Gastrocnemius medialis (tissue), 4 donors: ENCODE results near the gene KCNQ4. TPM values are rescaled to one million over a fixed set of nuclear protein-coding genes. Genes with fewer than 3 reads are reported as not detected.

Experiments
- ATAC-seq, 2 donors: fragments of 150-250 bp; one replicate each; pipeline ENCODE4 v1.9.1; 2016
- DNase-seq, 2 donors: peaks; one replicate each; pipeline ENCODE4 v3.0.0-alpha.2; 2019
- H3K27ac ChIP-seq, 4 donors: fragments of 200-600 bp; sonication (generic); 1 replicate in 1 of 4; 2 replicates in 3 of 4; pipeline ENCODE4 v1.5.1; 2016 to 2018; ENCODE audit warnings: mild to moderate bottlenecking in 2 of 4, moderate library complexity in 1 of 4
- H3K27me3 ChIP-seq, 3 donors: fragments of 200-600 bp; sonication (generic) in 2 of 3; 1 replicate in 1 of 3; 2 replicates in 2 of 3; pipeline versions ENCODE4 v1.5.1 to v1.6.0; 2016 to 2019; ENCODE audit warnings: mild to moderate bottlenecking in 1 of 3, moderate library complexity in 1 of 3
- H3K36me3 ChIP-seq, 2 donors: fragments of 200-600 bp; sonication (generic) in 1 of 2; one replicate each; pipeline ENCODE4 v1.5.1; 2017 to 2018
- H3K4me1 ChIP-seq, 2 donors: fragments of 200-600 bp; sonication (generic) in 1 of 2; one replicate each; pipeline ENCODE4 v1.5.1; 2016 to 2017; ENCODE audit warnings: mild to moderate bottlenecking in 2 of 2
- H3K4me3 ChIP-seq, 4 donors: fragments of 200-600 bp; sonication (generic) in 3 of 4; 1 replicate in 1 of 4; 2 replicates in 3 of 4; pipeline ENCODE4 v1.5.1; 2016 to 2019; ENCODE audit warnings: mild to moderate bottlenecking in 2 of 4
- H3K9me3 ChIP-seq, 3 donors: fragments of 200-600 bp; sonication (generic) in 2 of 3; 1 replicate in 1 of 3; 2 replicates in 2 of 3; pipeline ENCODE4 v1.5.1; 2016 to 2019
- CTCF ChIP-seq, 5 experiments: fragments of 450-650 bp in 3 of 5; fragments of 200-600 bp in 2 of 5; sonication (generic) in 2 of 5; IDR thresholded peaks in 4 of 5; conservative IDR thresholded peaks in 1 of 5; 1 replicate in 4 of 5; 2 replicates in 1 of 5; pipeline ENCODE4 v1.5.1; 2016 to 2019; ENCODE audit warnings: antibody characterized with exemption in 5 of 5, mild to moderate bottlenecking in 3 of 5, moderate library complexity in 3 of 5
- POLR2A ChIP-seq, 2 donors: fragments of 450-650 bp; IDR thresholded peaks; one replicate each; pipeline ENCODE4 v1.6.1; 2017; ENCODE audit warnings: antibody characterized with exemption in 2 of 2, mild to moderate bottlenecking in 2 of 2, moderate library complexity in 2 of 2
- in situ Hi-C, 4 donors: fragments of 200-750 bp; cut with MboI; loops; one replicate each; pipeline versions ENCODE4 v1.15.0 to v1.8.0; 2017; ENCODE audit warnings: low sequenced_read_pairs in 4 of 4
- intact Hi-C: fragments of 100-400 bp; cut with DNase I; formaldehyde crosslinking; loops from one replicate; pipeline ENCODE4 v1.15.1; 2023; ENCODE audit warnings: low total_unique reads
- total RNA-seq, 4 donors: library from RNA; depleted of rRNA; stranded (reverse); fragments of >200 nt; gene quantifications; one replicate each; pipeline versions ENCODE4 v1.1.0 to v1.2.3, GENCODE V29; 2016

KCNQ4 gene
- total RNA-seq, 4 donors from 2014 or later, result 2.9 to 8.2 (median 3.5) TPM

- in situ Hi-C loops, result no loop called here
- peak overlapping the region in 1 of 4 donors; percentile 42 for H3K27ac ChIP-seq
These were observed 93.3 kb downstream of the KCNQ4 start for GRCh38 chr1:40876891-40877290.

GRCh38 chr1:40877698-40878097 lies 94.1 kb downstream of the KCNQ4 start:
- no peak overlapping the region for H3K4me3 ChIP-seq
- no peaks in the 10 kb centered on the region for H3K36me3 ChIP-seq
- in situ Hi-C loops, result no loop called here
- intact Hi-C loops, result no loop called here
- peaks cover 0 to 6% of the 10 kb centered on the region in 2 donors for H3K4me1 ChIP-seq
- DNase-seq, result peak; percentile 33 to 57
- peak overlapping the region; percentile 7 to 48 (median 26) for H3K27ac ChIP-seq
- ATAC-seq, result peak; percentile 86 to 89
- no peak for TF ChIP-seq CTCF (IDR thresholded peaks at IDR 0.05 in 4 of 5, conservative IDR thresholded peaks at IDR 0.05 in 1 of 5)
- no peak for TF ChIP-seq POLR2A (IDR thresholded peaks at IDR 0.05)
- peaks cover 0 to 2% (median 0%) of the 10 kb centered on the region in 3 donors for H3K27me3 ChIP-seq
- no peaks in the 10 kb centered on the region for H3K9me3 ChIP-seq

More at GRCh38 chr1:40876891-40877290, 93.3 kb downstream of the KCNQ4 start:
- no peaks in the 10 kb centered on the region for H3K9me3 ChIP-seq
- TF ChIP-seq CTCF (IDR thresholded peaks at IDR 0.05 in 4 of 5, conservative IDR thresholded peaks at IDR 0.05 in 1 of 5) (no peak), POLR2A (IDR thresholded peaks at IDR 0.05) (no peak)
- H3K4me1 ChIP-seq, result peaks cover 0 to 6% of the 10 kb centered on the region in 2 donors
- H3K36me3 ChIP-seq, result no peaks in the 10 kb centered on the region
- no peak for ATAC-seq
- intact Hi-C loops, result no loop called here
- no peak for DNase-seq
- H3K27me3 ChIP-seq, result no peaks in the 10 kb centered on the region
- no peak overlapping the region for H3K4me3 ChIP-seq

GRCh38 chr1:40878906-40879305 lies 95.3 kb downstream of the KCNQ4 start:
- TF ChIP-seq CTCF (IDR thresholded peaks at IDR 0.05 in 4 of 5, conservative IDR thresholded peaks at IDR 0.05 in 1 of 5) (no peak), POLR2A (IDR thresholded peaks at IDR 0.05) (no peak)
- intact Hi-C loops (no loop called here), in situ Hi-C loops (no loop called here)
- Histone ChIP-seq H3K27ac (no peak overlapping the region), H3K27me3 (peaks cover 3 to 14% (median 4%) of the 10 kb centered on the region in 3 donors), H3K9me3 (no peaks in the 10 kb centered on the region), H3K4me1 (peaks cover 0 to 6% of the 10 kb centered on the region in 2 donors), H3K36me3 (no peaks in the 10 kb centered on the region), H3K4me3 (no peak overlapping the region)
- ATAC-seq (no peak), DNase-seq (no peak)

- H3K36me3 ChIP-seq, result no peaks in the 10 kb centered on the region
- DNase-seq (no peak), ATAC-seq (no peak)
- in situ Hi-C loops, result no loop called here
- H3K27ac ChIP-seq, result no peak overlapping the region
- peaks cover 0 to 6% of the 10 kb centered on the region in 2 donors for H3K4me1 ChIP-seq
- no peaks in the 10 kb centered on the region for H3K9me3 ChIP-seq
- TF ChIP-seq CTCF (IDR thresholded peaks at IDR 0.05 in 4 of 5, conservative IDR thresholded peaks at IDR 0.05 in 1 of 5) (no peak), POLR2A (IDR thresholded peaks at IDR 0.05) (no peak)
- peaks cover 8 to 21% (median 11%) of the 10 kb centered on the region in 3 donors for H3K27me3 ChIP-seq
- H3K4me3 ChIP-seq, result no peak overlapping the region
- intact Hi-C loops, result no loop called here
These were observed 96.0 kb downstream of the KCNQ4 start for GRCh38 chr1:40879482-40880175.
